ENCODE measurements around the gene CA9.

Gene CA9

GRCh38 chr9:35690294-35690613, 16.5 kb downstream of the CA9 start:
- TF ChIP-seq CTCF (IDR thresholded peaks at IDR 0.05; ENCODE audit: control insufficient read depth, extremely low read depth, insufficient read depth): no peak
- DNase-seq (ENCODE audit: low read depth): no peak
- H3K4me3 ChIP-seq (ENCODE audit: low read depth, low read length): peak overlapping the region; percentile 58

GRCh38 chr9:35690614-35691333, 17.0 kb downstream of the CA9 start:
- peak overlapping the region; percentile 58 for H3K4me3 ChIP-seq (ENCODE audit: low read depth, low read length)
- no peak for TF ChIP-seq CTCF (IDR thresholded peaks at IDR 0.05; ENCODE audit: control insufficient read depth, extremely low read depth, insufficient read depth)
- DNase-seq (ENCODE audit: low read depth): no peak

GRCh38 chr9:35691334-35691650, 17.6 kb downstream of the CA9 start:
- H3K4me3 ChIP-seq (ENCODE audit: low read depth, low read length): peak overlapping the region; percentile 58
- TF ChIP-seq CTCF (IDR thresholded peaks at IDR 0.05; ENCODE audit: control insufficient read depth, extremely low read depth, insufficient read depth): no peak
- DNase-seq (ENCODE audit: low read depth): no peak

- no peak for TF ChIP-seq CTCF (IDR thresholded peaks at IDR 0.05; ENCODE audit: control insufficient read depth, extremely low read depth, insufficient read depth)
- no peak for DNase-seq (ENCODE audit: low read depth)
- no peak overlapping the region for H3K4me3 ChIP-seq (ENCODE audit: low read depth, low read length)
Measured at GRCh38 chr9:35691757-35692301, 18.1 kb downstream of the CA9 start.

- TF ChIP-seq CTCF (IDR thresholded peaks at IDR 0.05; ENCODE audit: control insufficient read depth, extremely low read depth, insufficient read depth): no peak
- H3K4me3 ChIP-seq (ENCODE audit: low read depth, low read length): no peak overlapping the region
- DNase-seq (ENCODE audit: low read depth): no peak
Measured at GRCh38 chr9:35695943-35696401, 22.2 kb downstream of the CA9 start.

- DNase-seq (ENCODE audit: low read depth): no peak
- TF ChIP-seq CTCF (IDR thresholded peaks at IDR 0.05; ENCODE audit: control insufficient read depth, extremely low read depth, insufficient read depth): peak; percentile 86
- H3K4me3 ChIP-seq (ENCODE audit: low read depth, low read length): no peak overlapping the region
Measured at GRCh38 chr9:35696520-35697215, 22.9 kb downstream of the CA9 start.

Measured in LNCaP clone FGC (cell line).